Stimulated activated CD4-positive, alpha-beta T cell treated with anti-CD3 and anti-CD28 coated beads, Interleukin-2, amount 100 ng/mL, for 24 hours (primary cell): Measurements from ENCODE around the gene LRP1B.

ENCODE experiments used
- DNase-seq, 2 donors: peaks; one replicate each; pipeline ENCODE4 v3.0.0-alpha.2; 2020

The LRP1B gene

DNA sequence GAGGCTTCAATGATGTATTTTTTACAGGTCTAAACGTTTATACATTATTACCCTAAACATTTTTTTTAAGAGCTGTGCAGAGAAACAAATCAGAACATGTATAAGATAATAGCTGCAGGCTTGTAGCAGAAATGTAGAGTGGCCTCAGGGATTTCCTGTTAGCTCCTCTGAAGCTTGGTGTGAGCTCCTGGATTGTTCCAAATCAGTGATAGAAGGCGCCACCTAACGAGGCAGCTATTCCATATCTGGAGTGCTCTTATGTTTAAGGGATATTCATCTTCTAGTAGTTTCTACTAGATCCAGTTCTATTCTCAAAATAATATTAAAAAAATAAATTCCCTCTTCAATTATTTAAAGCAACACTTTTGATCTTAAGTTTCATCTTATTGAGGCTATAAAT lies 93.1 kb downstream of the LRP1B start:
- no peak for DNase-seq

DNA sequence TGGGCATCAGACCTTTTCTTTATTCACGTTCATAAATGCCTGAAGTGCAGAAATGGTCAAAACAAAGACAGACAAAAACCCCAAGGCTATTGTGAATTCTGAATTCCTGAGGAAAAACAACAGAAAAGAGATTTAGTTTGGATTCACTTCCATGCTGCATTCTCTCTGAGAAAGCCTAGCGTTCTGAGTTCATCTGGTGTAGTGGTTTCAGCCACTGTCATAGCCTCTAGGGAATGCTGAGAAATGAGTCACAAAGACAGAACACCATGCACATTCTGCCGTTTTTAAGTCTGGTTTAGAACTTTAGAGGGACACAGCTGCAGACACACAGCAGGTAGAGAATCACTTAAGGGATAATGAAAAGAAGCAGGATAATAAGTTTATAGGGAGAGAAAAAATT lies 93.8 kb downstream of the LRP1B start:
- DNase-seq = no peak

DNA sequence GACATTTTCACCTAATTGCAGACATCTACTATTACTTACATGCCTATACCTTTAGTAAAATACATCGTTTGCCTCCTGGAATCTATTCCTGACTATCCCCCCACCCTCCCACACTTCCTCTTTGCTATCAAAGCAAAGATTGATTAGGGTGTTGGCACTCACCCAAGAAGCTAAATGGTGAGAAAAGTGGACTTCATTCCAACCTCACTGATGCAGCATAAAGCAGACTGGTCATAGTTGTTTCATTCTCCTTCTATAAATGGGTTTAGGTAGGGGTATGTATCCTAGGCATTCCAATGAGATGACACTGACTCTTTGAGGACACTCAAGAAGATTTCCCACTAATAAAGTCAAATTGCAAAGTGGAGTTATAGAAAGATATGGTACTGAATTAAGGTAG lies 97.4 kb downstream of the LRP1B start:
- DNase-seq = no peak

DNA sequence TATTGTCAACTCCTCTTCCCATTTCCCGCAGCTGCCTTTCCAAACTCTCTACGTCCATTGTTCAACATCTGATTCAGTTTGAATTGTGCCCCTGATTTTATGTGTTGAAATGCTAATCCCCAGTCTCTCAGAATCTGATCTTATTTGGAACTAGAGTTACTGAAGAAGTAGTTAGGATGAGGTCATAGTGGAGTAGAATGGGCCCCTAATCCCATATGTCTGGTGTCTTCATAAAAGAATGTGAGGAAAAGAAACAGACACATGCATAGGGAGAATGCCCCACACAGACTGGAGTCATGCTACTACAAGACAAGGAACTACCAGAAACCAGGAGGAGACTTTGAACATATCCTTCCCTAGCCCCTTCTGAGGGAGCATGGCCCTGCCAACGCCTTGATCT lies 99.2 kb downstream of the LRP1B start:
- no peak for DNase-seq

DNA sequence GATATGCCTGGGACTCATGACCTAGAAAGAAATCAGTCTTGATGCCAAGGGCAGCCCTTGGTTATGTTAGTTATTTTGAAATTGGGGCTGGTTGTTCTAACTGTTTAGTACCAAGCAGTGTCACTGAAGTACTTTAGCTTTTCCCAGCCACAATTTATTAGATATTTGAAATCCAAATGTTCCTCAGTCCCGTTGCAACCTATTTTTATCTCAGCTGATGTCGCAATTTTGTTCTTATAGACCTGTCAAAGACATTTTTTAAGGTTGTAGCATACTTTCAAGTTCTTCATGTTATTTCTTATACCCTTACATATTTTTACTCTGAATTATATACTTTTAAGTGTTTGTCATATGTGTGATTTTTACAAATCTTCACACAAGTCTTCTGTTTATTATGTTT lies 100.1 kb downstream of the LRP1B start:
- DNase-seq = no peak

DNA sequence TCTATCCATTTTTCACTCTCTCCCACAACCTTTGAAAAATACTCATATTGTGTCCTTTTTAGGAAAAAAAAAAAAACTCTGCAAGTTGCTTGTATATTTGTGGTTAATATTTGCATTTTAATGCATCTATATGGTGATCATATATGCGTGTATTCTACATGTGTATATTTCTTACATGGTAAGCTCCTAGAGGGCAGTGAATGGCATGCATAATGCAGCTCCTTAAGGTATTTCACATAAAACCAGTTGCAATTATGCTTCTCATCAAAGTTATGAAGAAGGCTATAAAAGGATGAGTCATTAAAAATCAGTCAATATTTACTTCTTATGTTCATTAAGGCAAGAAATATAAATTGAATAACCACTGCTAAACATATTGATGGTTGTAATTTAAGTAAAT lies 100.8 kb downstream of the LRP1B start:
- DNase-seq = no peak

DNA sequence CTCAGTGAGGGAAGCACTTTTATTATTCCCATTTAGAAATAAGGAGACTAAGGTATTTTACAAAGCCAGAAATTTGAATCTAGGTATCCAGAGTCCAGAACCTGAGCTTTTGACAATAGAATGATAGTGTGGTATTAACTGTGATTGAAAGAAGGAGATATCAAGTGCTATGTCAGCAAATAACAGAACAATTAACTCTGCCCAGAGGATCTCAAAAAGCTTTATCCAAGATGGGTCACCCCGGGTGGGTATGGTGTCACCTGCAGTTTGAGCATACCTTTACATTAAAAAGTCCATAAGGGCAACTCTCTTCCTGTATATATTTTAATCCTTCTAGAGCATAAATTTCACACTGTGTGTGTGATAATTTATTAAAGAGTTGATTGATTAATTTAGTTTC lies 105.4 kb downstream of the LRP1B start:
- DNase-seq = no peak

DNA sequence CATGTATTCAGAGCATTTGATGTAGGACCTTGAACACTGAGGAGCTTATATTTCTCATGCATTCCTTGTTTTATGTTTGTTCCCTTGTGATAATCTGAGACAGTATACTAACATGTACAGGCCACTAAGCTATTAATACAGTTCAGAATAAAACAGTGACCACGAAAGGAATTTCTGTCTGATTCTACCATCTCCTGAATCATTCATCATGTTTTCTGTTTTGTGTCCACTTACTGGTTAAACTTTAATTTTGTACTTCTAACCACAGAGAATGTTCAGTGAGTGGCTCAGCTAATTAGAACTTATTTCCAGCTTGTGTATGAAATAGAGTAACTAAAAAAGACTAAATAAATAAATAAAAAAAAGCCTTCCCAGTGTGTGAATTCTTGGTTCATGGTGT lies 110.4 kb downstream of the LRP1B start:
- no peak for DNase-seq

DNA sequence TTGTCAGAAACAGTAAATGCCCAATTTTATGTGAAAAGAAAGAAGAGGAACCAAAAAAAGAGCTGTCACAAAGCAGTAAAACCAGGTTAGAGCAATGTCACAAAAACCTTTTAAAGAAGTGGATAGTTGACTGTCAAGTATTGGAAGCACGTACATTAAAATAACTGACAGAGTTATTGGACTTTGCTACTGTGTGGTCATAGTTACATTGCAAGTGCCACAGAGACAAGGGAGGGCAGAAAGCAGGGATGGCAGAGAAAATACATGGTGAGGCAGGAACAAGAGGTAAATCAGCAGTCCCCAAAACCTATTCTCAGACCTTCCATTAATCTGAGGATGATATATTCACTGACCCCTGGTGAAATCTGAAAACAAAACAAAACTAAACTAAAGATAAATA lies 116.3 kb downstream of the LRP1B start:
- DNase-seq = no peak

DNA sequence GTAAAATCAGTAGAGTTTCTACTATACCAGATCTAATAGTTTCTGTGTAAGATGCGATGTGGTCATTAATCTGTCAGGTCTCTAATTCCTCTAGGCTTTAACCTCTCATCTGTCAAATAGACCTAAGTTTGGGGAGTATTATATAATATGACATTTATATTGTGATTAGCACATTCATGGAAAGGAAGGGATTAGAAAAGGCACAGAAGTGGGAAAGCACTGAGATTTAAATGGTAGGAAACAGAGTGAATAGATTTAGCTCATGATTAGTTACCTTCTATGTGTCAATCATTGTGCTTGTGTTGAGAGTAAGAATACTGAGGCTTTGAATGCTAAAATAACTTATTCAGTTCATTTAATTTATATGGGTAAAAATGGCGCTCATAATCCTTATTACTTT lies 118.0 kb downstream of the LRP1B start:
- DNase-seq = no peak

DNA sequence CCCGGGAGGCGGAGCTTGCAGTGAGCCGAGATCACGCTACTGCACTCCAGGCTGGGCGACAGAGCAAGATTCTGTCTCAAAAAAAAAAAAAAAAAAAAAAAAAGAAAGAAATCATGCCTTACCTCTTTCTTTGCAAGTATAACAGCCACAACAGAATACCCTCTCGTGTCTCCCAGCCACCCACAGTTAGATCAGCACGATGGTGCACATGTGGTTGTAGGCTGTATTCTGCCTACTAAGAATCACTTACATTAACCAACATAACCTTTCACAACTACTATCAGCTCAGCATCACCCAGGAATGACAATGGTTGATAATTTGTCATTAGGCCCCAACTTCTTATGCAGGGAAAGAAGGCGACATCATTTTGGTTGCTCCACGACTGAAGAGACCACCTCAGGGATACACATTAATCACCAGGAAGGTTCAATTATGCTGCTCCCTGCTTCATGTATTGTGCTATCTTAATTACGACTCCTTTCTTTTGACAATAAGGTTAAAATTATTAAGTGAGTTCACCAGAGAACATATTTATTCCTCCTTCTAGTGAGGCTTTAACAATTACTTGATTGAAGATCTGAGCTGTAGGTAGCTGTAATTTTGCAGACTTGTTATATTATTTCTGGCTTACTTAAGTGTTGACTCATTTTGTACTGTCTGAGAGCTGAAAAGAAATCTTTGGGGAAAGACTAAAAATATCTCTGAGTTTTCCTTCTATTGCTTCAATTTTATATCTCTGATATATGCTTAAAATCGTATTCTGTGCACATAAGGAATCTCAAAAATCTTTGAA lies 120.1 kb downstream of the LRP1B start:
- DNase-seq = no peak

DNA sequence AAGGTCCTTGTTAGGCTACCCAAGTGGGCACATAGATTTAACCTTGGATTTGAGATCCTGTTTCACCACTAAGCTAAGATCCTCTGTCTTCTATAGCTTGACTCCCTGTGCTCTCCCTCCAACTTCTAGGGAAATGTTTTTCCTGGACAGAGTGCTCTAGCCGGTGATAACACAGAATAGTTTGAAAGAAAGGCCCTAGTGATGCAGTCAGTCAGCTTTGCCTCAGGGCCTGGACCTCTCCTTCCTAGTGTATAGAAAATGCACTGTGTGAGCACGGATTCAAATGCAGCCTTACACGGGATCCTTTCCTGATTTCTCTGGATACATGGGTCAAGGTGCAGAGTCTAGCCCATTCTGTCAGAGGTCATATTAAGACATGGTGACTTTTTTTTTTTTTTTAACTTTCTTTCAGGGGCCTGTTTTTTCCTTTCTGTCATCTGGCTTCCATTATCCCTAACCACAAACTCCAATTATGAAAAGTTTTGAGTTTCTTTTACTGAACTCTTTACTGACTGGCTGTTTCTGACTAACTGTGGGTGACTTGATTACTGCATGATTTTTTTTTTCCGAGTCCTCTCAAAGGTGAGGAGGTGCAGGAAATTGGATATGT lies 122.6 kb downstream of the LRP1B start:
- DNase-seq = no peak

DNA sequence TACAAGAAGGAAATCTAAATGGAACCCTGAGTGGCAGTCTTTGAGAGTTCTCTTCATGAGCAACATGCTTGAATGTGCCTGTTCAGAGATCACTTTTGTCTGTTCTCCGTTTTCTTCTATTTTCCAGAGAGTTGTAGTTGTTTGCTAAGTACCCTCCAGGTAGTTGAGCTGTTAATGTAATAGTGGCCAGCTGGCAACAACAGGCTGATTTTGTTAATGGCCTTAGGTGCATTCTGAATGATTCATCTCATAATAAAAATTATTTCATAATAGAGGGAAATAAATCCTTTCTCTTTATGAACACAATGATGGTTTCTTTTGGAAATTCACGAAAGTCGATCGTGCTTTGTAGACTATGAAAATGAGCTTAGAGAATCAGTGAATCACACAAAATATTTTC lies 136.8 kb downstream of the LRP1B start:
- no peak for DNase-seq

DNA sequence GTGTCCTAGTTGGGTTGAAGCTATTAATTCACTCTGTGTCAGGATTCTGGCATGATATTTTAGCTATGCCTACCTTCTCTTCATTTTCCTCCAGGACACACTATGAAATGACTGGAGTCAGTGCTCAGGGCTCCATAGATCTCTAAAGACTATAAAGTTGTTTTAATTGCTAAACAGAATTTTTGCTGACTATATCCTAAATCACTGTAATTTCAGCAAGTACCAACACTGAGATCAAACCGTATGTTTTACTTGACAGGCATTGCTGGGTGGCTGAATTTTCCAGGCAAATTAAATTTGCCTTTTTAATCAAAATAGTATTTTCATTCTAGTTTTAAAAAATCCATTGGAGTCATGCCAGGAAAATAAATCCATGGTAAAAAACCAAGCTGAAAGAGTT lies 138.1 kb downstream of the LRP1B start:
- DNase-seq = no peak

DNA sequence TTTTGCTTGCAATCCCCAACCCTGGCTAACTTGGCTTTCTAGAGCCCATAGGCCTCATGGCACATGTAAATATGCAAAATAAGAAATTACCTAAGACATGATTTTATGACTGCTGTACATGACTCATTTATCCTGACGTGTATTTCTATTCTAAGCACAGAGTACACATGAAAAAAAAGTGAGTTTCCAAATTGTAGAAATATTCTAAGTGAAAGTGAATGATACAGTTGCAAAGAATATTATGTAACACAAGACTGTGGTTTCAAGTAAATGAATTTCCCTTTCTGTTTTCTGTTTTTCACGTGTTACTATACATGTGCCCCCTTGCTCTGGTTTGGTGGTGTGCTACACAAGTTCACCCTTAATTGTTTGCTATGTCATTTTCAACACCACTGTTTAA lies 162.4 kb downstream of the LRP1B start:
- no peak for DNase-seq

DNA sequence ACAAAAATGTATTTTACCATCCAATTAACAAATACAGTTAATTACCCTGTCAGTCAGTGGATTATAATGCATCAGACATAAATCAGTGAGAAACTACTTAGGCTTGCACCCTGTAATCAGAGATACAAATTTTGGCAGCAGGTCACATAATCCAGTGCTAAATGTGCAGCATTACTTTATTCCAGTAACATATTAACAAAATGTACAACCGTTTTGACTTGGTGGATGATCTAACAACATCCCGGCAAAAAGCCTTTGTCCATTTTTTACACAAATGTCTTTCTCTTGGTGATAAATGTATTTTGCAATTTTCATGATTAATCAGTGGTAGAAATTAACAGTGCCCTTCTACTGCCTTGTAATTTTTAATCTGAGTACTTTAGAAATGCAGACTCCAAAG lies 162.8 kb downstream of the LRP1B start:
- DNase-seq = no peak

DNA sequence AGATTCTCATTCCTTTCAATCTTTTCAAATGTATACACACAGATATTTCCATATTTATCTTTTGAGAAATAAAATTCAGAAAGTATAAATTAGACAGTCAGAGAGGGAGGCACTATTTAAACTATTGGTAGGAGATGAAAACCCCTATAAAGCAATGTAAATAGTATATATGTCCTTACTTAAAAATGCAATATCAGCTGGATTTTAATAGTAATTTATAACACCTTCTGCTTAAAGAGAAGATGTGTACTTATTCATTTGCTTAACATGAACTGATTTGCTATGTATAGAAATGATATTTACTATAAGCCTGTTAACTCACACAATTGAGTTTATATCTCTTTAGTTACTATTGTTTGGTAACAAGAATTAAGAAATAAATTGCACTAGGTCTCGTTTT lies 163.3 kb downstream of the LRP1B start:
- no peak for DNase-seq

DNA sequence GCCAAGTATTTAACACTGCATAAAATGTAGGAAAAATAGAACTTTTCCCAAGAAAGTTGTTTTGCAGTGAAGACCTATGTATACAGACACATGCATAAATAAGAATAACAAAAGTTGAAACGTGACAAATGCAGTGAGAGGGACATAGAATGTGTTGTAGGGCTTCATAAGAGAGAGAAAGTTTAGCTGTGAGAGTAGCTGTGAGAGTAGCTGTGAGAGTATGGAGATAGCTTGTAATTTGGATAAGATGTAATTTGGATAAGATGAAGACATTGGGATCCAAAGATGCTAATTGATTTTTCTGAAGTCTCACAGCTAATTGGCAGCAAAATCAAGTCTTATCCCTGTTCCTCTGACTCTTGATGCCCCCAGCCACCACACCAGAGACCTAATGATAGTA lies 170.9 kb downstream of the LRP1B start:
- DNase-seq = no peak

DNA sequence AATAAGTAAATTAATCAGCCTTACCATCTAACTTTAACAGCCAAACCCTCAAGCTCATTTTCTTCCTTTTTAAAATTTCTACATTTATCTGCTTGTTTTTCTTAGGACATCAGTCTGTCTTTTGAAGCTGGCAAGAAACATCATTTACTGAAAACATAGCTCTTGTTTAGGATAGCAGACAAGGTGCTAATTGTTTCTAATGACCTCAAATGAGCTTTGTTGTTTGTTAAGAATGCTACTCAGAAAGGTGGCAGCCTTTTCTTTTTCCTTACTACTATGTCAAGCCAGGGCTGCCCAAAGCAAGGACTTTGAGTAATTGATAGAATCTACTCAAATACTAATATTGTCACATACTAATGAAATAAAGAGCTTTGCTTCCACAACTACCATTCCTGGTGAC lies 171.8 kb downstream of the LRP1B start:
- no peak for DNase-seq

DNA sequence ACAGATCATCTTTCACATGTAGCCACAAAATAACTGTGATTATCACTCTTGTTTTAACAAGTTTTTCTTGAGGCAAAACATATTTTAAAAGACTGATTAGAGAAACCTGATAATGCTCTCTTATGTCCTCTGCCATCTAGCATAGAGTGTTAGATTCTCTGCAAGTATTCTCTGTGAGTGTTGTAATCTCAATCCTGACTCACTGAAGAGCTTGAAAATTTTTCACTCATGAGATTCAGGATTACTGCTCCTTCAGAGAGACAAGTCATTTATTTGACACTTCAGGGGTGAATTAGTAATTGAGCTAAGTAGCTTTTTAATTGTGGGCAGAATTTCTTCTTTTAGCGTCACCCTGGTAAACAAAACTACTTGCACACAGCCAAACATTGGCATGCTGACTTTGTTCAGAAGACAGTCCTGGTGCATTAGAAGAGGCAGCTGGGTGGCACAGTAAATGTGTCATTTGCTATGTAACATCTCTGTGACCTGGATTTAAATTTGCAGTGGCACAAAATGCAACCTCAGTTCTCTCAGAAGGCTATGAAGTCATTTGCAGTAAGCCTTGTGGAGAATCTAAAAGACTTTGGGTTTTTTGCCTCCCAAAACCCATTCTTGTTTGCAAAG lies 172.9 kb downstream of the LRP1B start:
- no peak for DNase-seq

DNA sequence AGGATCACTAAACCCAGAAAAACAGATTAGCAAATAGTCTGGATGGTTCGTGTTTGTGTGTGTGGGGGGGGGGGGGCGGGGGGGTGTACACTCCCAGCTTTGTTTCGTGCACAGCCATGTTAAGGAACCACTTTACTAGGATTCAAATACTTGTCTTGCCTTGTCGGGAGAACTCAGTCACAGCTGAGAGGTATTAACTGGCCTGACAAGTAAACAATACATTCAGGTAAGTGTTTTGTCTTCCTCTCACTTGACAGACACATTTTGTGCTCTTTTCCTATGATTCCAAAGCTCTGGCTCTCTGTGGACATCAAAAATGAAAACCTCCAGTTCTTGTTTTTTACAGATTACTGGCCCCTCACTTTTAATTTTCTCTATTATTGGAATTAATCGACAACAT lies 173.5 kb downstream of the LRP1B start:
- no peak for DNase-seq

DNA sequence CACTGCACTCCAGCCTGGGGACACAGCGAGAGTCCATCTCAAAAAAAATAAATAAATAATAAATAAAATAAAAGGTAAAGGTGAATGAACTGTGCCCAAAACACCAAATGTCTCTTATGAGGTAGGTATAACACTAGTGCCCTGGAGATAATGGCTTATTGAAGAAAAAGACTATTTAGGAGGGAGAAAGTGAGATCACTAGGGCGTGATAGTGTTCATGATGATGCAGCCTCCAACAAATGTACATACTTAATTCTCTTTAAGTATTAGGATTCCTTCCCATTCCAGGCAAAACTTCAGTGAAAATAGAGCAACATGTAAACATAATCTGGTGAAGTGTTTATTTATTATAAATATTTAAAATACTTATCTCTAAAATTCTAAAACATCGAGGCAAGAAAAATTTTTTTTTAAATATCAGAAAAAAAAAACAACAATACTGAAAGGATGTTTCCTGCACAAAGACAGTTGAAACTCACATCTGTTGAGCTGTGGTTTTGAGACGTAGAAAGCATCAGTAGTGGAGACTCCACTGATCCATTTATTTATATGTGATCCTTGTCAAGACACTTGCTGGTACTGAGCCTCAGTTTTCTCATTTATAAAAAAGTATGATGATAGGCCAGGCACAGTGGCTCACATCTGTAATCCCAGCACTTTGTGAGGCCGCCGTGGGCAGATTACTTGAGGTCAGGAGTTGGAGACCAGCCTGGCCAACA lies 183.3 kb downstream of the LRP1B start:
- DNase-seq = no peak

DNA sequence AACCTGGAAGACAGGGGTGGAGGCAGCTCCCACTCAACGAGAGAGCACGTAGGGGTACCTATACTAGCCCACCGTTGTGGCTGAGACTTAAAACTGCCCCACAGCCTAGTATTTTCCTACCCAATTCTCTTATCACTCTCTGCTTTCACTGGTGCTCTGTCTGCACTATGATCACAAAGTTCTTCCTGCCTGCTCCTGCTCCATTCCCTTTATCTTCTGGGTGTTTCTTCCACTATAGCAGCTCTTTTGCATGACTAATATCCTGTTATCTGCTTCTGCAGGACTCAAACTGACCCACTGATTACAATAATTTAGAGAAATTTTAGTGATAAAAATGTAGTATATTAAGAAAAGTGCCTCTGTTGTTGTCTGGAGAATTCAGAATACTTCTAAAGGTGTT lies 184.8 kb downstream of the LRP1B start:
- no peak for DNase-seq

DNA sequence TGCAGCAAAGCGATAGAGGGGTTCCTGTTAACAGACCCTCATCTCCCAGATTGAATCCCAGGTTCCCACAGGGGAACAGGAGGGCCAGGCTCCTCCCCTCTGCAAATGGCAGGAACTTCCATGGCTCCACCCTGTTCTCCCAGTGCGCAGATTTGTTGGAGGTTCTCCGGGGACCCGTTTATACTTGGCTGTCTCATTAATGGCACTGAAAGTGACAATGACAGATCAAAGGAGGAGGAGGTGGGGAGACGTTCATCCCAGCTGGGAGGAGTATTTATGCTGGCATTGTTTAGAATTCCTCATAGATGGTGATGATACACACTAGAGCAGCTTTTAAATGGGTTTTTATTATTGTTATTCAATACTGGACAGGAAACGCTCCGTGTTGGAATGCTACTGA lies 186.9 kb downstream of the LRP1B start:
- no peak for DNase-seq
